SJCRH30 (cell line): Measurements from ENCODE around the gene KCNMA1. TPM values are rescaled to one million over a fixed set of nuclear protein-coding genes. Genes with fewer than 3 reads are reported as not detected.
"Not testable (repeated sequence)": the region's sequence is repeated elsewhere in the genome, so short reads cannot be mapped to it uniquely, and the experiment has no call there.

Source experiments
- DNase-seq, 2 experiments: peaks; one replicate each; pipeline ENCODE4 v3.0.0-alpha.2; 2015 to 2020
- H3K27ac ChIP-seq: fragments of 250-450 bp; sonication (Bioruptor Pico); 2 replicates; pipeline ENCODE4 v1.5.1; 2020; ENCODE audit warnings: mild to moderate bottlenecking, moderate library complexity
- H3K27me3 ChIP-seq: fragments of 250-450 bp; sonication (Bioruptor Pico); 2 replicates; pipeline ENCODE4 v1.5.1; 2020; ENCODE audit warnings: mild to moderate bottlenecking, moderate library complexity
- H3K36me3 ChIP-seq: fragments of 250-450 bp; sonication (Bioruptor Pico); 2 replicates; pipeline ENCODE4 v1.5.1; 2020; ENCODE audit warnings: mild to moderate bottlenecking, moderate library complexity
- H3K4me1 ChIP-seq: fragments of 250-450 bp; sonication (Bioruptor Pico); 2 replicates; pipeline ENCODE4 v1.5.1; 2020; ENCODE audit warnings: mild to moderate bottlenecking, moderate library complexity
- H3K4me3 ChIP-seq: fragments of 250-450 bp; sonication (Bioruptor Pico); 2 replicates; pipeline ENCODE4 v1.5.1; 2020; ENCODE audit warnings: mild to moderate bottlenecking, moderate library complexity
- H3K9me3 ChIP-seq: fragments of 250-450 bp; sonication (Bioruptor Pico); replicated peaks from 2 replicates; pipeline ENCODE4 v1.5.1; 2020; ENCODE audit warnings: mild to moderate bottlenecking, moderate library complexity
- total RNA-seq: library from RNA; depleted of rRNA; stranded (reverse); fragments of >200 nt; shearing (Covaris generic); gene quantifications from 2 replicates; pipeline ENCODE4 v1.2.3, GENCODE V29; 2014

KCNMA1 gene
- total RNA-seq, 1 experiment from 2014 or later = 0.69 TPM

DNA sequence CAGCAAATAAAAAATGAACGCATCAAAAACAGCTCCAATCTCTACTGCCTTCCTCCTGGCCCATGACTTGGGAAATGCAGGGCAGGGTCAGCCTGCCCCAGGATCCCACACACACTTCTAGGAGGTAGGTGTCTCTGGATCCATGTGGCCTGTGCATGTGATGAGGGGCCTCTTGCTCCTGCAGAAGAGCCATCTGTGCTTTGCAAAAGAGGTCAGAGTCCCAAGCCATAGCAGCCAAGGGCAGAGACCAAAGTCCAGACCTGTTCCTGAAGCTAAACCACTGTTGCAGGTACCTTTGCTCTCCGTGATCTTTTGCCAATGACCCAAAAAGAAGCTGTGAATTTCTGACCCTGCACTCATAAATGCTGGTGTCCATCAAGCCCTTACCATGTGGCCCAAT lies 57.1 kb downstream of the KCNMA1 start:
- H3K27ac ChIP-seq = no peak overlapping the region
- DNase-seq = no peak
- H3K9me3 ChIP-seq = no peaks in the 10 kb centered on the region
- peaks cover 28% of the 10 kb centered on the region for H3K4me1 ChIP-seq
- no peaks in the 10 kb centered on the region for H3K27me3 ChIP-seq
- H3K36me3 ChIP-seq = no peaks in the 10 kb centered on the region
- H3K4me3 ChIP-seq = no peak overlapping the region

DNA sequence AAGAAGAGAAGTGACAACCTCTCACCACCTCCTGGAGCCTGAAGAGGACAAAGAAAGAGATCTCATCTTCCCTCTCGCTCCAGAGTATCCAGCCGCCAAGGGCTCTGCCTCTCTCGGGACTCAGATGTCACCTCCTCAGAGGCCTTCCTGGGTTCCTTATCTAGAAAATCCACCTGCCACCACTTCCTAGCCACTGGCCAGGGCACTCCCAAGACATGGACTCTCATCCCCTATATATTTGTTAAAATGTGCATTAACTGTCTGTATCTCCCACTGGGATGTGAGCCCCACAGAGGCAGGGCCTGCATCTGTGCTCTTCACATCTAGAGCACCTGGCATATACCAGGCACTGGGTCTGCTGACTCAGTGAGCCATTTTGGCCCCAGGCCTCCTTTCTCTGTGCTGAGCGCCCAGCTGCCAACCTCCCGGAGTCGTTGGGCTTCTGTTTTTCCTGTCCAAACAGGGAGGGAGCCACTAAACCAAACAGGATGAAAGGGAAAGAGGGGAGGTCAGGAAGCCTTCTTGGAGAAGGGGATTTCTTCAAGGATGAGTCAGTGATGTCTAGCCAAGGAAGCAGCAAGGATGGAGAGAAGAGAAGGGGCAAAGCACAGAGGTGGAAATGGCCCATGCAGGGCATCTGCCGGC lies 58.9 kb downstream of the KCNMA1 start:
- Histone ChIP-seq H3K9me3 (no peaks in the 10 kb centered on the region), H3K36me3 (no peaks in the 10 kb centered on the region), H3K27ac (no peak overlapping the region), H3K4me3 (no peak overlapping the region), H3K4me1 (peaks cover 28% of the 10 kb centered on the region), H3K27me3 (no peaks in the 10 kb centered on the region)
- no peak for DNase-seq

DNA sequence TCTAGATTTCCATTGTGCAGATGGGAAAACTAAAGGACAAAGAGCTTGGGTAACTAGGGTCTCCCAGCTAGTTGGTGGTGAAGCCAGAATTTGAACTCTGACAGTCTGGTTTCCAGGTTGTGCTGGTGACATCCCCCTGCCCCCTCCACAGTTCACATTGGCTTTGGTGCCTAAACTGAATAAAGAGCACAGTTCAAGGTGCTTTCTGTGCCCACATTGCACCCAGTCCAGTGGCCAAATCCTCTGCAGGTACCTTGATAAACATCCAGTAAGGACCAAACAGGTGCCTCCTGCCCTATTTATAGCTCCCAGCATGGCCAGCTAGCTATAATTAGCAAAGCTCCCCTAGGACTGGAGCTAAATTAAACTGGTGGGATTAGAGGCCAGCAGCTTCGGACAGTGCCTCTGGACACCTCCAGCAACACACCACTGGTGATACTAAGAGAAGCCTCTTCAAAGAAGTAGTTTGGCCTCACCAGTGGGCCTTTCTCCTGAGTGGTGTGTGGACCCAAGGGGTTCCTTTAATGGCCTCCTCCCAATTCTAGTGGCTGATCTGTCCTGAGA lies 59.9 kb downstream of the KCNMA1 start:
- Histone ChIP-seq H3K27me3 (no peaks in the 10 kb centered on the region), H3K9me3 (no peaks in the 10 kb centered on the region), H3K4me3 (no peak overlapping the region), H3K27ac (no peak overlapping the region), H3K36me3 (no peaks in the 10 kb centered on the region), H3K4me1 (peaks cover 24% of the 10 kb centered on the region)
- DNase-seq = no peak

DNA sequence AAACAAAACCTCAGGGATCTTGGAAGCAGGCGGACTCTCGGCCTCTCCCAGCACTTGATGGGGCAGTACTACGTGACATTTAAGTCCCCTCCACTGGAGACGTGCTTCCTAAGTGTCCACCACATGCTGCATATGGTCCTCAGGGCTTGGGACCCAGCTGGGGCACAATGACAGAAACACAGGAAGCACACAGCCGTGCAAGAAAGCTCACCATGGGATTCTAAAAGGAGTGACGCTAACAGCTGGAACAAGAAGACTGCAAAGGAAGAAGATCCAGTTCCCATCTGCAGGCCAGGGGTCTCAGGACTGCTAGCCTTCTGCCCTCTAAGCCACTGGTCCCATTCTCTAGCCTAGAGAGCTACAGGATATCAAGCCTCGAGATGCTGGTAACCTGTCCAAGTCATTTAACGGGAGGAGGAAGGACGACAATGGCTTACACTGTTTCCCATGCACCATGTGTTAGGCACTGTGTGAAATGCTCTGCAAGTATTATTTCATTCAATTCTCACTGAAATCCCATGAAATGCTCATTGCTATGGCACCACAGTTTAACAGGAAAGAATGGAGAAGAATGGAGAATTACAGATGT lies 61.1 kb downstream of the KCNMA1 start:
- DNase-seq = peak; percentile 16 to 59
- Histone ChIP-seq H3K9me3 (no peaks in the 10 kb centered on the region), H3K27me3 (no peaks in the 10 kb centered on the region), H3K4me1 (peaks cover 18% of the 10 kb centered on the region), H3K4me3 (no peak overlapping the region), H3K27ac (no peak overlapping the region), H3K36me3 (no peaks in the 10 kb centered on the region)

DNA sequence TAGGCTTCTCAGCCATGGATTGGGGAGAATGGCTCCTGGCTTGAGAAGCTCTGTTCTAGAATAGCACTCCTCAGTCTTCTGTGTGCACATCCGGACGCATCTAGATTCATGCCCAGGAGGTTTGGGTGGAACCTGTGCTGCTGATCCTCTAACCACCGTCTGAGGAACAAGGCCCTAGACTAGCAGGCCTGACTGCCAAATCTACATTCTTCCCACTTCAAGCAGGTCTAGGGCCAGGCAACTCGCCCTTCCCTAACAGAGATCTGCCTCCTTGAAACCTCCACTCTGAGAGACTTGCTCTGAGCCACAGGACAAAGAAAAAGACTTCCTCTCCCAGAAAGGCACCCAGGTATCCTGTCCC lies 61.6 kb downstream of the KCNMA1 start:
- no peak for DNase-seq

DNA sequence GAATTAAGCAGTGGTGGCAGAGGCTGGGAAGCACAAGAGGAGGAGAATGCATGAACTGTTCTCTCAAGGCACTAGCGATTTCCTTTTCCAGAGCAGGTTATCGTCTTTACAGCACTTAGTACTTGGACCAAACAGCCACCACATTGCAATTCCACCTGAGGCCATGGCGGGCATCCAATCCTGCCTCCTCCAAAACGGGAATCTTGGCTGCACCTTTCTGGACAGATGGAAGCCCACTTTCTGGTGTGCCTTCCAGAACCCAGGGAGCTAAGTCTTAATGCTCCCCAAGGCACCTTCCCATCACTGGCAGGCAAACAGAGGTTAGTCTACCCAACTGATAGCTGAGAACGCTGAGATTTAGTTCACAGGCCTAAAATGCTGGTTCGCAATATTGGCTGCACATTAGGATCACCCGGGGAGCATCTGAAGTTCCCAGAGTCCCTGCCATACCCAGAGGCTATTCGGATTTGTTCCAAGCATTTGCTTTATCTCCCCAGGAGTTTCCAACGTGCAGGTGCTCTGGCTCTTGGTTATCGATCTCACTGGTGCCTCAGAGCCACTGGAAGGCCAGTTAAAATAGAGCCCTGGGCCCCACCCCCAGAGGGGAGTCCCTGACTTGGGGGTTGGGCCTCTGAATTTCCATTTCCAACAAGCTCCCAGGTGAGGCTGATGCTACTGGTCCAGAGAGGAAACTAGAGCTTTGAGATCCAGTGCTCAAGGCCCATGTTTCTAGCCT lies 62.2 kb downstream of the KCNMA1 start:
- Histone ChIP-seq H3K36me3 (no peaks in the 10 kb centered on the region), H3K27me3 (no peaks in the 10 kb centered on the region), H3K9me3 (no peaks in the 10 kb centered on the region), H3K4me3 (no peak overlapping the region), H3K27ac (no peak overlapping the region), H3K4me1 (peaks cover 21% of the 10 kb centered on the region)
- DNase-seq = no peak

More for the DNA sequence above, 61.6 kb downstream of the KCNMA1 start:
- H3K27me3 ChIP-seq = no peaks in the 10 kb centered on the region
- no peak overlapping the region for H3K4me3 ChIP-seq
- no peaks in the 10 kb centered on the region for H3K9me3 ChIP-seq
- H3K27ac ChIP-seq = no peak overlapping the region
- no peaks in the 10 kb centered on the region for H3K36me3 ChIP-seq
- peaks cover 21% of the 10 kb centered on the region for H3K4me1 ChIP-seq

DNA sequence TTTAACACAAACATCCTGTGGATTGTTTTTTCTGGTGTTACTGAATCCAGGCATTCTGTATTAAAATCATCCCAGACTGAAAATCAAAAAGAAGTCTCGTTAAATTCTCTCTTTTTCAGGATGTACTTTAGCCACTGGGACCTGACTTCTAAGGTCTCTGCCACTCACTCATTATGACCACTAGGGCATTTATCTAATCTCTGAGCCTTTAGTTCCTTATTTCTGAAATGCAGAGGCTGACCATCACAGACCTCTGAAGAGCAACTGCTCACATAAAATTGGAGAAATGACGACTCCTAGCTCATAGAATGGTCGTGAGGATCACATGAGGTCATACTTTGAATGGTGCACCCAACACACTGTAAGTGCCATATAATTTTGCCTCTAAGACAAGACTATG lies 63.2 kb downstream of the KCNMA1 start:
- Histone ChIP-seq H3K27ac (no peak overlapping the region), H3K4me3 (no peak overlapping the region), H3K4me1 (peaks cover 20% of the 10 kb centered on the region), H3K27me3 (no peaks in the 10 kb centered on the region), H3K36me3 (no peaks in the 10 kb centered on the region), H3K9me3 (no peaks in the 10 kb centered on the region)
- DNase-seq = no peak

DNA sequence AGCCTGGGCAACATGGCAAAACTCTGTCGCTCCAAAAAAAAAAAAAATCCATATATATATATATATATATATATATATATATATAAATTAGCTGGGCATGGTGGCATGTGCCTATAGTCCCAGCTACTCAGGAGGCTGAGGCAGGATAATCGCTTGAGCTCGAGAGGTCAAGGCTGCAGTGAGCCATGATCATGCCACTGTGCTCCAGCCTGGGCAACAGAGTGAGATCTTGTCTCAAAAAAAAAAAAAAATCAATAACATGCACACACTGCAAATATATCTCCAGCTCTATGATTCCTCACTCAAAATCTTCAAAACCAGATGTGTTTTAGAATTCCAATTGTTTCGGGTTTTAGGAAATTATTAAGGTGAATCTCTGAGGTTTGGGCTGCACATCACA lies 65.1 kb downstream of the KCNMA1 start:
- H3K4me3 ChIP-seq, H3K36me3 ChIP-seq, DNase-seq, H3K27me3 ChIP-seq, H3K9me3 ChIP-seq, H3K27ac ChIP-seq: not testable (repeated sequence)
- H3K4me1 ChIP-seq = peaks cover 11% of the 10 kb centered on the region; the same call in 1 of the 2 replicates

DNA sequence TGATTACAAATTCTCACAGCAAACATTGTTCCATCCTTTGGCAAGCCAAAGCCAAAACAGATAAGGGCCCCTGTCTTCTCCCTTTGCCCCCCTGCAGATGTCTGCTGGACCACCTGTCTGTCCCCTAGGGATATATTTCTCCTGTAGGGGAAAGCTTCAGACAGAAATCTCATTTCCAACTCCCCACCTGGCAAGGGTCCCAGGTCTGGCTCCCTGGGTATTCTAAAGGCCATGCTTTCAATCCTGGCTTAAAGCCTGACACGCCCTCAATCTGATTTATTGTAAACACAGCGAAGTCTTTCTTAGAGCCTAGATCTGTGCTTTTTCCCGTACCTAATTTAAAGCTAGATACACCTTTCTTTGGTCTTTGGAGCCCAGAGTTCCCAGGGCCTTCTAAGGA lies 66.1 kb downstream of the KCNMA1 start:
- H3K9me3 ChIP-seq = no peaks in the 10 kb centered on the region
- DNase-seq = peak; percentile 49 to 69
- H3K36me3 ChIP-seq = no peaks in the 10 kb centered on the region
- no peaks in the 10 kb centered on the region for H3K27me3 ChIP-seq
- H3K4me1 ChIP-seq = peaks cover 18% of the 10 kb centered on the region
- H3K27ac ChIP-seq = no peak overlapping the region
- H3K4me3 ChIP-seq = no peak overlapping the region

DNA sequence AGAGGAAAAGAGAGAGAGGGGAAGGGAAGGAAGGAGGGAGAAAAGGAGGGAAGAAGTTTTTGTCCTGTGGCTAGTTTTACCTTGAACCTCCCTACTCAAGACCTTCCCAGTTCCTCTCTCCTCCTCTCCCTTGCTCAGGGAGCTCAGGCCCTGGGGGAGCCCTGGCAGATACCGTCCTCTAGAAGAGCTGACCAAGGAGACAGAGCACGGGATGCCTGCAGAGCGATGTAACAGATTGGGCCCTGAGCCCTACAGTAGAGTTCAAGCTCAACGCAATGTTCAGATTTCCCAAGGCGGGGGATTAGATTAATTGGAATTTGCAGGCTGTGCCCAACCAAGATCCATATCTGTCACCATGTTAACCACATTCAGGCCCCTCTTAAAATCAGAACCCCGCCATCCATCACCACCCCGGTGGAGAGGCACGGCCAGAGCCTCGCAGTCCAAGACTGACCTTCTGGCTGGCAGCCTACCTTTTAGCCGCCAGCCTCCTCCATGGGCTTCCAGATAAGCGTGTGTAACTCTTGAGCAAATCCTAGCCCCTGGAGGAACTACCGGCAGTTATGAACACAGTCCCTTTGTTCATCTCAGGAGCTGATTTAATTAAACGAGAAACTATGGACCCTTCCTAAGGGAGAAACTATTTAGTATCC lies 70.6 kb downstream of the KCNMA1 start:
- Histone ChIP-seq H3K27me3 (no peaks in the 10 kb centered on the region), H3K4me1 (peaks cover 38% of the 10 kb centered on the region), H3K27ac (peak overlapping the region; percentile 65), H3K4me3 (no peak overlapping the region), H3K9me3 (no peaks in the 10 kb centered on the region), H3K36me3 (no peaks in the 10 kb centered on the region)
- no peak for DNase-seq

DNA sequence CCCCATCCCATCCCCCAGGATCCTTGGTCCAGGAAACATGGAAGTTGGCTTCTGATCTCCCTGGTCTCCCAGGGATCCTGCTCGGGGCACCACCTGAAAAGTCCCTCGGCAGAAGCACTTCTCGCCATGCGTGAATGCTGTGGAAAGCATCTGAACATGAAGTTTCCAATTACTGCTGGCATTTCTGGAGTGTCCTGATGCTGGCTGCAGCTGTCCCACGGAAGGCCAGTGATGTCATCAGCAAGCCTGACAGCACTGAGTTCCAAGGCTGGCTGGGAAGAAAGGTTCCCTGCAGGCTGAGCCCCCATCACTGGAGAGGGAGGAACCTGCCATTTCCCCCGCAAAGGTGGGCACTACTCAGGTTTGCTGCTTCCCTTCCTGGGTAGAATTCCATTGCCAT lies 71.4 kb downstream of the KCNMA1 start:
- H3K27ac ChIP-seq = peak overlapping the region; percentile 65
- H3K36me3 ChIP-seq = no peaks in the 10 kb centered on the region

DNA sequence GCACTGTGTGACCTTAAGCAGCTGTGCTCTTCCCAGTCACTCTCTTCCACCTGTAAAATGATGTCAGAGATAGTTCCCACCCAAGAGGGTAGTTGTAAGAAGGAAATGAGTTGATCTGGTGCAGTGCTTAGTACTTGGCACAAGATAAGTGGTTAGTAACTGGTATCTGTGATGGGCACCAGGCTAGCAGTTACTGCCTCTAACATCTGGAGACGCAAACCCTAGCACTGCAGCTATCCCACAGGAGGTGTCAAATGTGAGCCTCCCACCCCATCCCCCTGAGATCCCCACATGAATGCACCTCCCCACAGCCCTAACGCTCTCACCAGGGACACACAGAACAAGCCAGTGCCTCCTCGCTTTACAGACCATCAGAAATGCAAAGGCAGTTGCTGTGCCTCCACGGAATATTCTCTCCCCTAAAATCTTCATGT lies 72.0 kb downstream of the KCNMA1 start:
- peak overlapping the region; percentile 65 for H3K27ac ChIP-seq

More for the DNA sequence above, 71.4 kb downstream of the KCNMA1 start:
- Histone ChIP-seq H3K27me3 (no peaks in the 10 kb centered on the region), H3K4me3 (peak overlapping the region; percentile 13; the same call in 1 of the 2 replicates), H3K4me1 (peaks cover 33% of the 10 kb centered on the region), H3K9me3 (no peaks in the 10 kb centered on the region)
- peak; percentile 65 to 76 for DNase-seq

DNA sequence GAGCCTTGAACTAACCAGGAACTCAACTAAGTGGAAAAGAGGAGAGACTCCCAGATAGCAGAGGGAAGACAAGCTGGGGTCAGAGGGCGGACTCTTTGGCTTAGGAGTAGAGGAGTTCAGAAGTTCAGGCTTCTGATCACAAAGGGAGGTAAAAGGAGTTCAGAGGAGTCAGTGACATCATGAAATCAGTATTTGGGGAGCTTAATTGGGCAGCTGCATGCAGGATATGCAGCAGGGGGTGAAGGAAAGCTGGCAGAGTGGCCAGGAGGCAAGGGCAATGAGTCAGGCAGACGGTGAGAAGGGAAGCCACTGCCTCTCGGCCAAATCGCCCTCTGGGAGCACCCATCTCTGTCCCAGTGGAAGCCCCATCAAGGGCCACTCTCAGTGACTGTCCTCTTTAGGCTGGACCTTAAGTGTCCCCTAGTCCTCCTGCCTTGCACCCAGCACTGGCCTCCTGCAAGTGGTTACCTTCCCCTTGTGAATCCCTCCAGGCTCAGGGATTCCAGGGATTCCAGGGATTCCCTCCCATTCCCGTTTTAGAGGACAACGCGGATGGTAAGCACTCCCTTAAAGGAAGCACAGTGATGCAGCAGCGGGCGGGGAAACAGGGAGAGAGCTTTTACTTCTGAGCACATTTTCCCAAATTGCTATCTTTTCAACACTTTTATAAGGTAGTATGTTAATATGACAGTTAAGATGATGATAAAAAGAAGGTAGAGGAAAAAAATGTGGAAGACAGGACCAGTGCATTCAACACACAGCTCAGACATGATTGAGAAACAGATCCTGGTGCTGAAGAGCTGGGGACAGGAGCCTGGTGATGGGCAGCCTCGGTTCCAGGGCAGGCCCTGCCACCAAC lies 72.6 kb downstream of the KCNMA1 start:
- Histone ChIP-seq H3K27me3 (no peaks in the 10 kb centered on the region), H3K36me3 (no peaks in the 10 kb centered on the region), H3K4me3 (no peak overlapping the region), H3K27ac (peak overlapping the region; percentile 65), H3K9me3 (no peaks in the 10 kb centered on the region), H3K4me1 (peaks cover 32% of the 10 kb centered on the region)
- DNase-seq = peak; percentile 67 to 70

More for the DNA sequence above, 72.0 kb downstream of the KCNMA1 start:
- Histone ChIP-seq H3K4me3 (no peak overlapping the region), H3K4me1 (peaks cover 32% of the 10 kb centered on the region), H3K36me3 (no peaks in the 10 kb centered on the region), H3K27me3 (no peaks in the 10 kb centered on the region), H3K9me3 (no peaks in the 10 kb centered on the region)
- peak; percentile 35 to 42 for DNase-seq

DNA sequence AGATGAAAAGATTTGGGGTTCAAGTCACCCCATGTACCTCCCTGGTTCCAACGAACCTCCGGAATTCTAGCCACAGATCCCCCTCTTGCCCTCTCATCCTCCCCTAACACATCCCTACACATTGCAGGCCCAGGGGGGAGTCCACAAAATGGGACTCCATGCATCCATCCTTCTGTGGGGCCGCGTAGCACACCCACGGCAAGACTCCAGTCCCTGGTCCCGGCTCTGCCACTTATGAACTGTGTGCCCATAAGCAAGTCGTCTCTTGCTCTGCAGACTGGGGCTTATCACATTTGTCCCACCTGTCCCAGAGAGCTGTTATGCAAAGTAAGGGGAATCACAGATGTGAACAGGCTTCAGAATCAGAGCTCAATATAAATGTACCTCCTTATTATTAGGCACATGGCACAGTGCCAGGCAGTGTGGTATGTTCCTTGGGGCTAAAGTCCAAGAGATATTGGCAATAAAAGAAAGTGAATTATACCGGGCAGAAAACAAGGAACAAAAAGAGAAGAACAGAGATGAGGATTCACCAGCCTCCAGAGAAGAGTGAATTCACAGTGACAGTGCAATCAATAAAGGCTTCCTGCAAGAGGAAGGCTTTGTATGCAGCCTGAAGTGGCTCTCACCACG lies 73.9 kb downstream of the KCNMA1 start:
- Histone ChIP-seq H3K9me3 (no peaks in the 10 kb centered on the region), H3K36me3 (no peaks in the 10 kb centered on the region), H3K4me1 (peaks cover 32% of the 10 kb centered on the region), H3K27me3 (no peaks in the 10 kb centered on the region), H3K27ac (no peak overlapping the region), H3K4me3 (no peak overlapping the region)
- DNase-seq = no peak
